SH-SY5Y (cell line): ENCODE data around the gene AGRN.

ENCODE experiments used
- GATA2 ChIP-seq: IDR thresholded peaks from 2 replicates; pipeline ENCODE4 v1.6.1; 2011; ENCODE audit warnings: mild to moderate bottlenecking, low read depth, low read length
- GATA3 ChIP-seq: IDR thresholded peaks from 2 replicates; pipeline ENCODE4 v1.6.1; 2011; ENCODE audit warnings: low read depth, mild to moderate bottlenecking, low read length, moderate library complexity

The AGRN gene

DNA sequence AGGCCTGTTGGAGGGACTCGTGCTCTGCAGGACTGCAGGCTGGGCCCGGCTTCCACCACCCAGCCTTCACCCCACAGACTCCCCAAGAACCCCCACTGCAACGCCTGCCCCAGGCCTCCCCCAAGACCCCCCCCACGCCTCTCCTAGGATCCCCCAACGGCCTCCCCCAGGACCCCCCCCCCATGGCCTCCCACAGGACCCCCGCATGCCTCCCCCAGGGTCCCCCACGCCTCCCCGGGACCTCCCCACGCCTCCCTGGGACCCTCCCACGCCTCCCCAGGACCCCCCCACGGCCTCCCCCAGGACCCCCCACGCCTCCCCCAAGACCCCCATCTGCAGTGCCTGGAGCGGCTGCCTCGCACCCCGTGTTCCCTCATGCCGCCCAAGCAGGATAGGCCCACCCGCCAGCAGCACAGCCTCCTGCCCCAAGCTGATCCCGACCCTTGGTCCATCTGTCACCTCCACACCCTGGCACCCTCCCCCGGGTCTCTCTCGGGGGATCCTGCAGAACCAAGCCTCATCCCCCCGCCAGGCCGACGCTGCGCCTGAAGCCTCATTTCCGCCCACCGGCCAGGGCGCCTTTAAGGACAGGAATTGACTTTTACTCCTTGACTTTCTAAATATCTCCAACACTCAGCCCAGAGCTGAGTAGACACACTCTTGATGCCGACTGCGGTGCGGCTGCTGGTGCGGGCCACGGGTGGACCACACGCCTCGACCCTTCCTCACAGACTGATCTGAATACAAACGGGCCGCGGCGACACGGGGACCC lies 68.3 kb downstream of the AGRN start:
- TF ChIP-seq GATA2 (no peak), GATA3 (no peak)

DNA sequence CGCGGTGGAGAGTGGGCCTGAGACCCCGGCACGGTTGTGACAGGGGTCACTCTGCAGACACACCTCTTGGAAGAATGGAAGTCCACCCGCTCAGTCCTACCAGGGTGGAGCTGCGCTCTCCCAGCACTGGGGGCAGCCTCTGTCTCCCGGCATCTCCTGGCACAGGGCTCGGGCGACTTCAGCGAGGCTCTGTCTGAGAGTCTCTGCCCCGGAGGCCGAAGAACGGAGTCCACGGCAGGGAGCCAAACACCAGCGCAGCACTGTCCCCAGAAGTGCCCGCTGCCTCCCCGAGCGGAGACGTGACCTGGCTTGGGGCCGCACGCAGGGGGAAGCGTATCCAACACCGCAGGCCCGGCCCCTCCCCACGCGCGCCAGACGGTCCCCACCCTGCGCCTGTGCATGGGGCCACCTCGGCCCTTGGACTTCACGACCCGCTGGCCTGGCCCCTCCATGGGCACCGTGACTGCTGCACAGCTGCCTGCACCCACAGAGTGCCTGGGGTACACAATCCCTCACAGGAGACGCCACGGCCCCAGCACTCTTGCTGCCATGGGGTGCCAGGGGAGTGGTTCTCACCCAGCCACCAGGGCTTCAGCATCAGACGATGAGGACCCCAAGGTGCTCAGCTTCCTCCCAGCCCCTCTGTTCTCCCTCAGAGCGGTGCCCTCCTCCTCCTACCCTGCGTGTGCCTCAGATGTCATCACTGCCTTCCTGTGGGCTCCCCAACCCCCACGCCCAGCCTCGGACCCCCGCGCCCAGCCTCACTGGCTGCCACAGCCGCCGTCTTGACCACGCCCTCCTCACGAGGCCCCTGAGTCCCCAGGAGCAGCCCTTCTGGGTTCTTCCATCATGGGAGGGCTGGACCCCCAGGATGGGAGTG lies 69.1 kb downstream of the AGRN start:
- TF ChIP-seq GATA2 (no peak), GATA3 (no peak)

DNA sequence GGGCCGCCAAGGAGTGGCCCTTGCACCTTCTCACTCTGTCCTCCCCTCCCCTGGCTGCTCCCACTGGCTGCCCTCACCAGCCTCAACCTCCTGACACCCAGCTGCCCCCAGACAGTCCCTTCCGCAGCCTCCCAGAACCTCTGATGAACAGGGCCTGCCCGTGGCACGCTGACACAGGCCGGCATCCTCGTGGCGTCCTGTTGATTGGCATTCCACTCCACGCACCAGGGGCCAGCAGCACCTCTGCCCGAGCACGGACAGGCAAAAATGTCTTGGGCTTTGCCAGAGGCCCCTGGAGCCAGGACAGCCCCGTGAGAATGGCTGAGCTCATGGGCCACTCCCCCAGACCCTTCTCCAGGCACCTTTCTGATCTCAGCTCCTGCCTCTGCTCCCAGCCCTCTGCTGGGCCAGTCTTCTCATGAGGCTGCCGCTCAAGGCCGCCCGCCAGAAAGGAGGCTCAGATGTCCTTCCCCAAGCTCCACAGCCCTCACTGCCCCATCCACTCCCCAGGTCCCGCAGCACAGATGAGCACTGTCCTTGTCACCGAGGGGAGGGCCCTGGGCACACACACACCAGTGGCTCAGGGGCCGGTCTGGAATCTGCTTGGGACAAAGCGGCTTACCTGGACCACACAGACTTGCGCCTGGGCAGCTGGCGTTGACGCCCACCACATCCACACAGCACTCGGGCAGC lies 70.0 kb downstream of the AGRN start:
- TF ChIP-seq GATA3 (no peak), GATA2 (no peak)

DNA sequence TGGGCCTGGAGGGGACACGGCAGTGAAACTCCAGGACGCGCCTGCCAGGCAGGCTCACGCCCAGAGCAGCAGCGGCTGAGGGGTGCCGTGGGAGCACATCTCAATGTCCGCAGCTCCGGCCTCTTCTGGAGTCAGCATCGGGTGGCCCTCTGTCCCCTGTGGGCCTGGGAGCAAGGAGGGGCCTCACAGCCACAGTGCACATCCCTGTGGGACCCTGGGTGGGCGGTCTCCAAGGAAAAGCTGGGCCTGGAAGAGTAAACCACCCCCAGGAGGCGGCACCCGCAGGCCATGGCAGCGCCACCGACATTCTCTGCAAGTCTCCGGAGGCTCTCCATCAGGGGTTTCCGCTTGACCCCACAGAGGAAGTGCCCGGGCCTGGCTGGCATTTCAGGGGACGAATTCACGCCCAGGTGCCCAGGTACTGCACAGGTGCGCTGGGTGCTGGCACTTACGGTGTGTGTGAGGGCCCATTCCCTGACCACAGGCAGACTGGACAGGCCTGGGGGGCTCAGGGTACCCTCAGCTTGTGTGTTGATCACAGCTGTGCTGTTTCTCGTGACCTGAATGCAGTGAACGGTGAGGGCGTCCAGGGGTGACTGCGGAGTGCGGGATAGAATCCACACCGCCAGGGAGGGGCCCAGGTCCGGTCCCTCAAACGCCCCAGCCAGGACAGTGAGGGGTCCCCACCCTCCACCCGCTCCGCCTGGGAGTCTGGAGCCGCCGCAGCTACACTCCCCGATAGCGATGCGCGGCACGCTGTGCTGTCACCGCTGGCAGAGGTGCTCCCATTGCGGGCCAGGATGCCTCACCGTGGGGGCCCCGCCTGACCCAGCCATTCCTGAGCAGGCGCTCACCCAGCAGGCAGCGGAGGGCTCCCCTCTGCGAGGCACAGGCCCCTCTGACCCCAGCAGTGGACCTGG lies 70.8 kb downstream of the AGRN start:
- TF ChIP-seq GATA3 (no peak), GATA2 (no peak)

DNA sequence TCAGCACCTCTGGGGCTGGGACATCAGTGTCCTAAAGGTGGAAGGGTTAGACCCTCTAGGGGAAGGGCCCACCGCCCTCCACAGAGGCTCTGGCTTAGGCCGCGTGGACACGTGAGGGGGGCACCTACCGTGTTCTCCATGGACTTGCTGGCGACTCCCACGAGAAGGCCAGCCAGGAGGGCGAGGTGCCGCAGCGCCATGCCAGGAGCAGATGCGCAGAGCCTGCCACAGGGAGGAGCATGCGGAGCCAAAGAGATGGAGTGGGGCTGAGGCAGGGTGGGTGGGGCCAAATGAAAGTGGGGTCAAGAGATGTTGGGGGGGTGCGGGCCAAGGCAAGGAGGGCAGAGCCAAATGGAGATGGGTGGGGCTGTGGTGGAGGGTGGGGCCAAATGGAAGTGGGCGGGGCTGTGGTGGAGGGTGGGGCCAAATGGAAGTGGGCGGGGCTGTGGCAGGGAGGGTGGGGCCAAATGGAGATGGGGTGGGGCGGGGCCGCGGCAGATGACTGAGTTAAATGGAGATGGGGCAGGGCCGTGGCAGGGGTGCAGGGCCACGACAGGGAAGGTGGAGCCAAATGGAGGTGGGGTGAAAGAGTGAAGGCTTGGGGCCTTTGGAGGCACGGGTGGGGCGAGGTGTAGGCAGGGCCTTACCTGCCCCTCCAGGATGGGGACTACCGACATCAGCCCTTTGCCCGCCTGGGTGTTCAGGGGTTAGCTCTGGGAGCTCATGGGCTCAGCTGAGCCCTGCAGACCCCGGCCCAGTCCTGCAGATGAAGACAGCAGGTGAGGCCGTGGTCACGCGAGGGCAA lies 71.6 kb downstream of the AGRN start:
- TF ChIP-seq GATA2 (no peak), GATA3 (no peak)

DNA sequence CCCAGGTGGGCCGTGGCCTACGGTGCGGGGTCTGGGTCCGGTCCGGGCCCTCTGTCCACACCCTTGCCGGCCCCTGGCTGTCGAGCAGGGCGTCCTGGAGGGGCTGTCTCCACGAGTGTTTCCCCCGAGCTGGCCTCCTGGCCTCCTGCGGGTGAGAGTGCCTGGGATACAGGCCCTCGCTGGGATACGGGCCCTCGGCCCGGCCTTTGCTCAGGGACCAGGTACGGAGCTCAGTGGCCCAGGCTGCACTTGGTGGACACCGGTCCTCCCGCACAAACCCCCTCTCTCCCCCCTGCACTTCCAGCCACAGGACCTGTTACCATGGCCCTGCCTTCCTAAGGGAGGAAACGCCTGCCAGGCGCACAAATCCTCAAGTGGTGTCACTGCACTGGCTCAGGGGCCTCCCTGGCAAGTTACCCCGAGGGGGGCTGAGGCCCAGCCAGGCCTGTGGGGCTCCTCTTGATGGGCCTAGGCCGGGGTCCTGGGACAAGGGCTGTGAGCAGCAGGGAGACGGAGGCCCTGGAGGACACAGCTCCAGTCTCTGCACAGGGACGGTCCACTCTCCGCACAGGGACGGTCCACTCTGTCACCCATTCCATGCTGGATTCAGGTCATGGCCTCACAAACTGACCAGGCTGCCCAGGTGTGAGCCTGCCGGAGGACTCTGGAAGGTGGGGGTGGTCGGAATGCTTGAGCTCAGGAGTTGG lies 72.4 kb downstream of the AGRN start:
- TF ChIP-seq GATA2 (no peak), GATA3 (no peak)

DNA sequence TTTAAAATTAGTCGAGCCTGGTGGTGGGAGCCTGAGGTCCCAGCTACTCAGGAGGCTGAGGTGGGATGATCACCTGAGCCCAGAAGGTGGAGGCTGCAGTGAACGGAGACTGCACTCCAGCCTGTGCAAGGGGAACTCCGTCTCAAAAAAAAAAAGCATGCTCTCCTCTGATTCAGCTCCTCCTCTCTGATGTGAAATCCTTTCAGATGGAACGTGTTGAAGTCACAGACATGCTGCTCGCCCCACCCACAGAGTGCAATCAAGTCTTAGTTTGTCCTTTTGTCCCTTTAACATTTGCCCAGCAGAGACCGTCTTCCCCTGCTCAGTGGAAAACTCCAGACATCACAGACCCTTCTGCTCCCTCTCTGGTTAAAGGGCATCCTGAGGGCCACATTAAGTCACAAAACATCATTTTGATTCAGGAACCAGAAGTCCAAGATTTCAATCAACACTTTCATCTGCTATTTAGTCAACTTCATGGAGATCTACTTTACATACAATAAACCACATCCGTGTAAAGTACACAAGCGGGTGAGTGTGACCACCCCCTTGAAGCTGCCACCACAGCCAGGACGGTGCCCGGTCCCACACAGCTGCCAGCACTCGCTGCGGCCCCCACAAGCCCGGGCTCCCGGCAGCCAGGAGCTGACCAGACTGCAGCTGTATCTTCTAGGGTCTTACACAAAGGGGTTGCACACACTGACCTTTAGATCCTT lies 73.1 kb downstream of the AGRN start:
- TF ChIP-seq GATA2 (no peak), GATA3 (no peak)

DNA sequence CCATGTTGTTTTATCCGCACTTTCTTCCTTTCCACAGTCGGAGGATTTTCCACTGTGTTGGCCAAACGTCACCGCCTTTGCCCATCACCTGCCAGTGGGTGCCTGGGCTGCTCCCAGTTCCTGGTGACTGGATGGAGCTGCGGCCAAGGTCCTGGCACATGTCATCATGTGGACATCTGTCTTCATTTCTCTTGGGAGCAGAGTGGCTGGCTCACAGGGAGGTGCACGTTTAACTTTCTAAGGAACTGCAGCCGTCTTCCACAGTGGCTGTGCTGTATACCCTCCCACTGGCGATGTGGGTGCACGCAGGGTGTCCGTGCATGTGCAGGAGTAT lies 73.7 kb downstream of the AGRN start:
- TF ChIP-seq GATA2 (no peak), GATA3 (no peak)

DNA sequence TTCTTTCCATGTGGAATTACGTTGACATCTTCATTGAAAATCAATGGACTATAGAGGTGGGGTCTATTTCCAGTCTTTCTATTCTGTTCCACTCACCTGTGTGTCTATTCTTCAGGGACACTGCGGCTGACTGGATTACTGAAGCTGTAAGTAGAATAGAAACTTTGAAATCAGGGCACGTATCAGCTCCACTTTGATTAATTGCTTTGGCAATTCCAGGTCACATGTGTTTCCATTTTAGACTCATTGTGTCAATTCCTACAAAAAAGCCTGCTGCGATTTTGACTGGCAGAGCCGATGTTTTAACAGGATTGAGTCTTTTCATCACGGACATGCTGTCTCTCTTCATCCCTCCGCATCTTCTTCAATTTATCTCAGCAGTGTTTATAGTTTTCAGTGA lies 75.1 kb downstream of the AGRN start:
- TF ChIP-seq GATA2 (no peak), GATA3 (no peak)

DNA sequence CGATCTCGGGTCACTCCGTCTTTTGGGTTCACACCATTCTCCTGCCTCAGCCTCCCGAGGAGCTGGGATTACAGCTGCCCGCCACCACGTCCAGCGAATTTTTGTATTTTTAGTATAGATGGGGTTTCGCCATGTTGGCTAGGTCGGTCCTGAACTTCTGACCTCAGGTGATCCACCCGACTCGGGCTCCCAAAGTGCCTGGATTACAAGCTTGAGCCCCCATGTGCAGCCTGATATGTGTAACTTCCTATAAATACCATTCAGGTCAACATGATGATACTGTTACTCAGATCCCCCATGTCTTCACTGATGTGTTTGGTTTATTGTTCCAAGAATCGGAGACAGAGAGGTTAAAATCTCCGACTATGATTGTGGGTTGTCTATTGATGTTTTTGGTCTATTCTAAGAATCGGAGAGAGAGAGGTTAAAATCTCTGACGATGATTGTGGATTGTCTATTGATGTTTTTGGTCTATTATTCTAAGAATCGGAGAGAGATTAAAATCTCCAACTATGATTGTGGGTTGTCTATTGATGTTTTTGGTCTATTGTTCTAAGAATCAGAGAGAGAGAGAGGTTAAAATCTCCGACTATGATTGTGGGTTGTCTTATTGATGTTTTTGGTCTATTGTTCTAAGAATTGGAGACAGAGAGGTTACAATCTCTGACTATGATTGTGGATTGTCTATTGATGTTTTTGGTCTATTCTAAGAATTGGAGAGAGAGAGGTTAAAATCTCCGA lies 78.9 kb downstream of the AGRN start:
- TF ChIP-seq GATA3: no peak
- TF ChIP-seq GATA2: no peak

DNA sequence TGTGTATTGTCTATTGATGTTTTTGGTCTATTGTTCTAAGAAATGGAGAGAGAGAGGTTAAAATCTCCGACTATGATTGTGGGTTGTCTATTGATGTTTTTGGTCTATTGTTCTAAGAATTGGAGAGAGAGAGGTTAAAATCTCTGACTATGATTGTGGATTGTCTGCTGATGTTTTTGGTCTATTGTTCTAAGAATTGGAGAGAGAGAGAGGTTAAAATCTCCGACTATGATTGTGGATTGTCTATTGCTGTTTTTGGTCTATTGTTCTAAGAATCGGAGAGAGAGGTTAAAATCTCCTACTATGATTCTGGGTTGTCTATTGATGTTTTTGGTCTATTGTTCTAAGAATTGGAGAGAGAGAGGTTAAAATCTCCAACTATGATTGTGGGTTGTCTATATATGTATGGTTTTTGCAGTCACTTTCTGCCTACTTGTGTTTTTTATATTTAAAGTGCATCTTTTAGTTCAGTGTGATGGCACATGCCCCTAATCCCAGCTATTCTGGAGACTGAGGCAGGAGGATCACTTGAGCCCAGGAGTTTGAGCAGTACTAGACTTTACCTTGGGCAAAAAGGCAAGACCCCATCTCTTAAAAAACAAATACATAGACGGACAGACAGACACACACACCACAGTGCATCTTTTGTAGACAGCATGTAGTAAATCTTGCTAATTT lies 79.7 kb downstream of the AGRN start:
- TF ChIP-seq GATA2 (no peak), GATA3 (no peak)
